Measurements from ENCODE around the gene PRR15. TPM values are rescaled to one million over a fixed set of nuclear protein-coding genes. Genes with fewer than 3 reads are reported as not detected.

PRR15 gene
- total and polyA plus RNA-seq, 2 of the 4 experiments (the other 2 are of a cell fraction), result not detected

DNA sequence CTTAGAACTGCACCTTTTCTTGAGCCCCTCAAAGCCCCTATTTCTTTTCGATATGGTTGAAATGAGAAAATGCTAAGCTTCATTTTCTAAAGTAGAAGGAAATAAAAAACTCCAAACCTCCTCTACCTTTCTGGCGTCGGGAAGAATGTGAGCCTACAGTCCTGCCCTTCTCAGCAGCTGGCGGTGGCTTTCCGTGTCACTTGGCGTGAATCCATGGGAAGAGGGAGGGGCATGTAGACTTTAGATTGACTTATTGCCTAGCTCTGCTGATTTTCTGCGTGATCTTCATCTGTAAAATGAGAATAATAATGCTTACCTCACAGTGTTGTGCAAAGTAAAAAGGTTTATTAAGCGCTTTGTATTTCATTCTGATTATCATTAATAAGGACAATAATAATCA is 35.0 kb downstream of the PRR15 start:
- no peak overlapping the region for H2BK15ac ChIP-seq (ENCODE audit: low read depth, low read length)
- H2BK120ac ChIP-seq (ENCODE audit: low read depth, low read length), result no peak overlapping the region
- H2BK5ac ChIP-seq (ENCODE audit: low read depth, low read length, poor library complexity, severe bottlenecking), result no peak overlapping the region
- no peak for DNase-seq
- ATAC-seq (ENCODE audit: low read depth), result no peak
- H3K4me3 ChIP-seq (ENCODE audit: insufficient read depth, low read depth, low read length), result no peak overlapping the region
- dilution Hi-C loops (cut with HindIII; ENCODE audit: low sequenced_read_pairs, unreplicated experiment), result no loop called here
- no peak overlapping the region for H3K23ac ChIP-seq (ENCODE audit: low read depth, low read length)
- H3K4me1 ChIP-seq (ENCODE audit: control insufficient read depth, insufficient read depth, low read length), result no peaks in the 10 kb centered on the region
- ChIA-PET CTCF (no interaction called here), POLR2A (ENCODE audit: unreplicated experiment) (no interaction called here)
- H3K9ac ChIP-seq (ENCODE audit: low read depth, low read length), result no peak overlapping the region
- no peak overlapping the region for H4K8ac ChIP-seq (ENCODE audit: low read depth in 2 of 2, low read length in 2 of 2)
- no peaks in the 10 kb centered on the region for H3K9me3 ChIP-seq (ENCODE audit: control insufficient read depth, insufficient read depth, low read length)
- H4K5ac ChIP-seq (ENCODE audit: low read depth, low read length), result no peak overlapping the region
- H3K9me1 ChIP-seq (ENCODE audit: insufficient read depth, low read length), result no peaks in the 10 kb centered on the region
- in situ Hi-C loops (cut with MboI; ENCODE audit: low sequenced_read_pairs), result no loop called here
- H3K56ac ChIP-seq (ENCODE audit: extremely low read depth, insufficient read depth, low read length), result no peak overlapping the region
- H2AK9ac ChIP-seq (replicated peaks; ENCODE audit: low read depth, low read length, poor library complexity), result no peak overlapping the region
- H3K4me2 ChIP-seq (ENCODE audit: low read depth, low read length), result no peak overlapping the region
- no peak overlapping the region for H3K27ac ChIP-seq (ENCODE audit: insufficient read depth, low read length)
- no peaks in the 10 kb centered on the region for H3K36me3 ChIP-seq (ENCODE audit: control insufficient read depth, insufficient read depth, low read length)
- H4K20me1 ChIP-seq (ENCODE audit: insufficient read depth, low read length), result no peaks in the 10 kb centered on the region
- H3K27me3 ChIP-seq (ENCODE audit: control insufficient read depth, insufficient read depth, low read length), result no peaks in the 10 kb centered on the region
- no peak overlapping the region for H3K18ac ChIP-seq (ENCODE audit: low read depth, low read length)
- no peak overlapping the region for H2AFZ ChIP-seq (replicated peaks; ENCODE audit: low read length, poor library complexity)
- intact Hi-C loops (cut with micrococcal nuclease), result no loop called here
- no TSS peak for BruUV-seq (replicated peaks)
- TF ChIP-seq, protein P1, sequence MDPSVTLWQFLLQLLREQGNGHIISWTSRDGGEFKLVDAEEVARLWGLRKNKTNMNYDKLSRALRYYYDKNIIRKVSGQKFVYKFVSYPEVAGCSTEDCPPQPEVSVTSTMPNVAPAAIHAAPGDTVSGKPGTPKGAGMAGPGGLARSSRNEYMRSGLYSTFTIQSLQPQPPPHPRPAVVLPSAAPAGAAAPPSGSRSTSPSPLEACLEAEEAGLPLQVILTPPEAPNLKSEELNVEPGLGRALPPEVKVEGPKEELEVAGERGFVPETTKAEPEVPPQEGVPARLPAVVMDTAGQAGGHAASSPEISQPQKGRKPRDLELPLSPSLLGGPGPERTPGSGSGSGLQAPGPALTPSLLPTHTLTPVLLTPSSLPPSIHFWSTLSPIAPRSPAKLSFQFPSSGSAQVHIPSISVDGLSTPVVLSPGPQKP (IDR thresholded peaks at IDR 0.05; ENCODE audit: borderline replicate concordance, low read depth, low read length), result no peak
- TF ChIP-seq POLR2A (IDR thresholded peaks at IDR 0.05; ENCODE audit: low read depth, low read length) (no peak), RAD21 (IDR thresholded peaks at IDR 0.05; ENCODE audit: low read length) (no peak), CHD1 (IDR thresholded peaks at IDR 0.05; ENCODE audit: low read depth, low read length) (no peak), SMC3 (IDR thresholded peaks at IDR 0.05; ENCODE audit: low read depth, low read length) (no peak), FOS (IDR thresholded peaks at IDR 0.05; ENCODE audit: low read depth, low read length) (no peak), MXI1 (IDR thresholded peaks at IDR 0.05; ENCODE audit: borderline replicate concordance, low read depth, low read length) (no peak)
- TF ChIP-seq, protein P2, sequence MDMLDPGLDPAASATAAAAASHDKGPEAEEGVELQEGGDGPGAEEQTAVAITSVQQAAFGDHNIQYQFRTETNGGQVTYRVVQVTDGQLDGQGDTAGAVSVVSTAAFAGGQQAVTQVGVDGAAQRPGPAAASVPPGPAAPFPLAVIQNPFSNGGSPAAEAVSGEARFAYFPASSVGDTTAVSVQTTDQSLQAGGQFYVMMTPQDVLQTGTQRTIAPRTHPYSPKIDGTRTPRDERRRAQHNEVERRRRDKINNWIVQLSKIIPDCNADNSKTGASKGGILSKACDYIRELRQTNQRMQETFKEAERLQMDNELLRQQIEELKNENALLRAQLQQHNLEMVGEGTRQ (IDR thresholded peaks at IDR 0.05; ENCODE audit: low read depth, low read length), result no peak
- TF ChIP-seq, protein P3, sequence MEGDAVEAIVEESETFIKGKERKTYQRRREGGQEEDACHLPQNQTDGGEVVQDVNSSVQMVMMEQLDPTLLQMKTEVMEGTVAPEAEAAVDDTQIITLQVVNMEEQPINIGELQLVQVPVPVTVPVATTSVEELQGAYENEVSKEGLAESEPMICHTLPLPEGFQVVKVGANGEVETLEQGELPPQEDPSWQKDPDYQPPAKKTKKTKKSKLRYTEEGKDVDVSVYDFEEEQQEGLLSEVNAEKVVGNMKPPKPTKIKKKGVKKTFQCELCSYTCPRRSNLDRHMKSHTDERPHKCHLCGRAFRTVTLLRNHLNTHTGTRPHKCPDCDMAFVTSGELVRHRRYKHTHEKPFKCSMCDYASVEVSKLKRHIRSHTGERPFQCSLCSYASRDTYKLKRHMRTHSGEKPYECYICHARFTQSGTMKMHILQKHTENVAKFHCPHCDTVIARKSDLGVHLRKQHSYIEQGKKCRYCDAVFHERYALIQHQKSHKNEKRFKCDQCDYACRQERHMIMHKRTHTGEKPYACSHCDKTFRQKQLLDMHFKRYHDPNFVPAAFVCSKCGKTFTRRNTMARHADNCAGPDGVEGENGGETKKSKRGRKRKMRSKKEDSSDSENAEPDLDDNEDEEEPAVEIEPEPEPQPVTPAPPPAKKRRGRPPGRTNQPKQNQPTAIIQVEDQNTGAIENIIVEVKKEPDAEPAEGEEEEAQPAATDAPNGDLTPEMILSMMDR (conservative IDR thresholded peaks at IDR 0.05; ENCODE audit: low read depth, low read length), result no peak
- no peak overlapping the region for H2AK5ac ChIP-seq (ENCODE audit: low read depth, low read length)
- no peak overlapping the region for H4K91ac ChIP-seq (ENCODE audit: insufficient read depth, low read depth, low read length)
- no CpG with 5 or more reads among the region's 8 CpGs for WGBS, 2 experiments (ENCODE audit: extremely low coverage in 2 of 2, insufficient read length in 1 of 2)
- H3K79me1 ChIP-seq (ENCODE audit: low read depth in 1 of 2, low read length in 2 of 2), result no peaks in the 10 kb centered on the region
- H2BK20ac ChIP-seq (ENCODE audit: low read depth, low read length), result no peak overlapping the region
- H3K4ac ChIP-seq (ENCODE audit: low read depth, low read length), result no peak overlapping the region
- H3K14ac ChIP-seq (replicated peaks; ENCODE audit: low read depth, low read length), result no peak overlapping the region
